ENCODE measurements around the gene CD72.

Gene CD72, protein sequence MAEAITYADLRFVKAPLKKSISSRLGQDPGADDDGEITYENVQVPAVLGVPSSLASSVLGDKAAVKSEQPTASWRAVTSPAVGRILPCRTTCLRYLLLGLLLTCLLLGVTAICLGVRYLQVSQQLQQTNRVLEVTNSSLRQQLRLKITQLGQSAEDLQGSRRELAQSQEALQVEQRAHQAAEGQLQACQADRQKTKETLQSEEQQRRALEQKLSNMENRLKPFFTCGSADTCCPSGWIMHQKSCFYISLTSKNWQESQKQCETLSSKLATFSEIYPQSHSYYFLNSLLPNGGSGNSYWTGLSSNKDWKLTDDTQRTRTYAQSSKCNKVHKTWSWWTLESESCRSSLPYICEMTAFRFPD

DNA sequence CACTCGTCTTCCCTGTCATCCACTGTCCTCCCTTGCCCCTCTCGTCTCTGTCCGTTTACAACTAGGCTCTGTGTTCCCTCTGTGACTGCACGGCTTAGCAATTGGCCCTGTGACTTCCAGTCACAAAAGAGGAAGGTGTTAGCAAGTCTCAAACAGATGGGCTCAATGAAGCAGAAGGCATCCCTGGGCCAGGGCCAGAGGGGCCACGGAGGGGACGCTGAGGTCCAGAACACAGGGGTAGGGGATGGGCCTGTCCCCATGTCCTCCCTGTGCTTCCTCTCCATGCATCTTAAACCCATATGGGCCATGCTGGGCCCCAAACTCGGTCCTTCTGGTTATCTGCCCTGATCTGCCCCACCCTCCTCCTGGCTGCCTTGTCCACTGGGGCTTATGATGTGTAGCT, at the start of gene CD72:
Gene CD72 (minus strand): TSS at position 89 of the 403 bp plus-strand sequence. CDS start 110 bp downstream, outside the sequence.
- no peak for DNase-seq (ENCODE audit: low read depth, low spot score)
- H3K27ac ChIP-seq: no peak within 1 kb of the TSS

DNA sequence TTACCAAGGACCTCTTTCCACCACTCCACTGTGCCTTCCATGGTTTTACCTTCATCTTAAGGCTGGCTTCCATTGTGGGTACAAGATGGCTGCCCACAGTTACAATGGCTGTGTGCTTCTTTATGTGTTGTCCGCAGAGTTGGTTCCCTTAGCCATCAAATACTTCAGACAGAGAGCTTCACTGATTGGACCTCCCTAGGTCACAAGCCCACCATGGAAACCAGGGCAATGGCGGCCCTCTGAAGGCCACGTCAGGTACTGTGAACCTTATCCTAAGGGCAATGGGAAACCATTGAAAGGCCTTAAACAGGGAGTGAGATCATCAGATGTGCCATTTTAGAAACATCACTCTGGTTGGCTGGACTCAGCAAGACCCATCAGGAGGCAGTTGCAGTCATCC, 49.7 kb upstream of the CD72 start:
- H3K27ac ChIP-seq: no peak overlapping the region
- no peak for DNase-seq (ENCODE audit: low read depth, low spot score)

DNA sequence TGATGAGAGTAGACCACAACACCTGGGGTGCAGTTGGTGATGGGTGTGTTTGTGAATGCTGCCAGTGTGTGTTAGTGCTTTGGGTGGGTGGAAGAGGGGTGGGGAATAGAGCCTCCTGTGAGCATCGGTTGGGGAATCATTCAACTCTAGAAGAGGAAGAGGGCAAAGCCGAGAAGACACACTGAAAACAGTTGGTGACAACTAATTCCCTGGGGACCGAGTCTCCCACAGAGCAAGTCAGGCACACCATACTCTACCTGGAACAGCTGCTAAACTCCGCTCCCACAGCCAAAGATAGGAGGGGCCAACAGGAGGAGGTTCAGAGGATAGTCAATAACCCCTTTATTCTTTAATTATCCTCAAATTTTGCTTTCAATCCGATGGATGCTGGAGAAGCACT, 48.3 kb upstream of the CD72 start:
- no peak for DNase-seq (ENCODE audit: low read depth, low spot score)
- no peak overlapping the region for H3K27ac ChIP-seq

DNA sequence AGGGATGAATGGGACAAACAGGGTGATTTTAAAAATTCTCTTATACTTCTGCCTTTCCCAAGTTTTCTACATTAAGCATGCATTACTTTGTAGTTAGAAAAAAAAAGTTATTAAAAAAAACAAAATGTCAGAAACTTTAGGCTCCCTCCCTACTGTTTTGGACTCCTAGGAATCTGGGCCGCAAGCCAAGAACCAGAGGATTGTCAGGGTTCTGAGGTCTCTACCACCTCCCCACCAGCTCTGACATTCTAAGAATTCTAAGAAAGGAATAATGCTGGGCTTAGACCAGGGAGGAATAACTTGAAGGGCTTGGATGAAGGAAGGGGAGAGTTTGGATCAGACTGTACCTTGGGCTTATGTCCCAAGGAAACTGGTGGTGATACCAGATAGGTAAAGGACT, 47.8 kb upstream of the CD72 start:
- no peak for DNase-seq (ENCODE audit: low read depth, low spot score)

DNA sequence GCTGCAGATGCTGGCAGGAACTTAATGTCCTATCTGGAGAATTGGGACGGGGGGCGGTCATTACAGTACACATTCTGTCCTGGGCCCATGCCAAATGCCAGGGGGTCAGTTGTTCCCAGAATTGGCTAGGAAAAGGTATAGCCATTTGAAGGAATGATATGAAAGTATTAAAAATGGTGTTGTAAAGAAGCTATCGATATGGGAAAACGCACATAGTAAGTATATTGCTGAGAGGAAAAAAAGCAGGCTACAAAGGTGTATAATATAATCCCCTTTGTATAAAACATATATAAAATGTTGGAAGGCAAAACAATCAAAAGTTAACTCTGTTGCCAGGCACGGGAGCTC, 47.2 kb upstream of the CD72 start:
- H3K27ac ChIP-seq: no peak overlapping the region

More for the DNA sequence above, 47.8 kb upstream of the CD72 start:
- no peak overlapping the region for H3K27ac ChIP-seq

DNA sequence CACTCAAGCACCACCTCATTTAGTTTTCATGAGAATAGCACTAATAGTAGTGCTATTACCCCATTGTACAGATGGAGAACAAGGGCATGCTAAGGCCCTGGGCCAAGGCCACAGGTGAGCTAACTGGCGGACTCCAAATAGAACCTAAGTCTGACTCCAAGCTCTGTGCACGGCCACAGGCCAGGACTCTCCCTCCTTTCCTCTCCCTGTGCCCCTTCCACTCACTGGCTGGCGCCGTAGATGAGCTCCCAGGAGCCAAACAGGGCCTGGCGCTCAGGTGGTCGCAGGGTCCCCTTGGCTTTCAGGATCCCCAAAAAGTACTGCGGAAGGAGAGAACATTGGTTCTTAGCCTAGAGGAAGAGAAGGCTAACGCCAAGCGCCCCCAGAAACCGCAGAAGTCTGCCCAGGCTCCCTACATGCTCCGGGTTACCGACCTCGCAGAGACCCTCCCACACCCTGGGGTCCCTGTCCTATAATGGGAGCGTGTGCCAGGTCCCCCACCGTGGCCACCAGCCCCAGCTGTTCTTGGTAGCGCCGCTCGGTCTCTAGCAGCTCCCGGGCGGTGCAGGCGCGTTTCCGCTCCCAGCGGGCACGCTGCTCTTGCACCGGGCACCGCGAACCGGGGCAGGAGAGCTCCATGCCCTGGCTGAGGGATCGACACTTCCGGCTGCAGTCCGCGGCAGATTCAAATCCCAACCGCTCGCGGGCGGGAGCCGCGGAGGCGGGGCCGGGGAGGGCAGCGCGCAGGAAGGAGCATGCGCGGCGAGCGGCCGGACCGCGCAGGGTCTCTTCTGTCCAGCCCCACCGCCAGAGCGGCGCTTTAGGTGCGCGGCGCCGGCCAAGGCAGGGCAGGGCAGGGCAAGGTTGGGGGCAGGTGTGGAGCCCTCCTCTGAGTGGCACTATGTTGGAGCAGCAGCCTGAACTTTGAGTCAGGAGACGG, 46.6 kb upstream of the CD72 start, which contains the start of gene ARHGEF39:
Gene ARHGEF39 (minus strand): TSS at position 665 of the 940 bp plus-strand sequence. CDS start 26 bp downstream, at position 639.
- no peak for DNase-seq (ENCODE audit: low read depth, low spot score)
- H3K27ac ChIP-seq: no peak within 1 kb of the TSS

More for the DNA sequence above, 47.2 kb upstream of the CD72 start:
- DNase-seq (ENCODE audit: low read depth, low spot score): no peak

DNA sequence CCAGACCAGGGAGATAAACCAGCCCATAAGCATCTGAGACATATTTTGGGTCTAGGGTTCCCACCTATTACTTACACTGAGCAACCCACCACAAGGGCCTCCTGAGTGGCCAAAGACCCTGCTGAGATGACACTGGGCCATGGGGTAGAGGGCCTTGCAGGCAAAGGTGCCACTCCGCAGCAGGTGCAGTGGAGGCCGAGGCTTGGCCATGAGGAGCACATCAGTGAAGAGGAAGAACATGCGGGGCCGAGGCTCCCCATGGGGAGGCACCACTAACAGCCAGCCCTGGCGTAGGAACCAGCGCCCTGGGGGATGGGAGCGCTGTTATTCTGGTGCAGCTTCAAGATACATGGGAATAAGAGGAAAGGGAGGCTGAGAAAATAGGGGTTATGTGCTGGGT, 44.2 kb upstream of the CD72 start:
- no peak for DNase-seq (ENCODE audit: low read depth, low spot score)
- no peak overlapping the region for H3K27ac ChIP-seq

DNA sequence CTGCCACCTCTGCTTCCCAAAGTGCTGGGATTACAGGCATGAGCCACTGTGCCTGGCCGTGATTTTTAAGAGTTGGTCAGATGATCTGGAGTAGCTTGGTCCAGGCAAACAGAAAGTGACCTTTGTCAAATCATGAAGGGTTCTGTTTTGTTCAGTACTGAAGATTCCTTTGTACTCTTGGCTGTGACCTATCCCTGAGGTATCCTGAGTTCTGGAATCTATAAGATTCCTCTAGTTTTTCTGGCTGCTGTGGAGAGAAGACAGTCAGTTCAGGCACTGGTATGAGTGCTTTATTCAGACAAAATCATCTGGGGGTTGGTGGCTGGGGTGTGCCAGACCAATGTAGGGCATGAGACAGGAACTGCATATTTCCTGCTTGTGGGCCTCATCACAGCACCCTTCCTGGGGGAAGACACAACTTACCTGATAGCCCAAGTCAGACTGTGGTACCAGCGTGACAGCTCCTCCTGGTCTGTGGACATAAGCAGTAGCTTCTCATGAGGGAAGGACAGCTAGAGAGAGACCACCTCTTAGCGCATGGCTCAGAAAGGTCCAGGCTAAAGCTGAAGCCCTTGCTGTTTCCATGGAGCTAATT, 43.6 kb upstream of the CD72 start:
- no peak overlapping the region for H3K27ac ChIP-seq
- DNase-seq (ENCODE audit: low read depth, low spot score): no peak

DNA sequence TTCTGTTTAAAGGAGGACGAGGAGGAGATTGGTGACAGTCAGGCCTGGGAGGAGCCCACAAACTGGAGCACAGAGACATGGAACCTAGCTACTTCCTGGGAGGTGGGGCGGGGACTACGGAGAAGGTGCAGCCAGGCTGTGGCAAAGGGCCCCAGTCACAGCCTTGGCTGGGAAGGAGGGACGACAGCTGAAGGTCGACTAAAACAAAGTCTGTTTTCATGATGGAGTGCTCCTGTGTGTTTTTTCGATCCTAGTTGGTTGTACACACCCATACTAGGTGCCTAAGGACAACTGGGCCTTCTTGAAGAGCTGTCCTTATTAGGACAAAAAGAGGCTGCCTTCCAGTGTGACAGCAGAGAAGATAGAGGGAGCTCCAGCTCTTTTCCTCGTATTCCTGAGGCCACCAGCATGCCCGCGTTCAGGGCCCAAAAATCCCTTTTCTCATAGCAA, 42.8 kb upstream of the CD72 start:
- H3K27ac ChIP-seq: no peak overlapping the region

DNA sequence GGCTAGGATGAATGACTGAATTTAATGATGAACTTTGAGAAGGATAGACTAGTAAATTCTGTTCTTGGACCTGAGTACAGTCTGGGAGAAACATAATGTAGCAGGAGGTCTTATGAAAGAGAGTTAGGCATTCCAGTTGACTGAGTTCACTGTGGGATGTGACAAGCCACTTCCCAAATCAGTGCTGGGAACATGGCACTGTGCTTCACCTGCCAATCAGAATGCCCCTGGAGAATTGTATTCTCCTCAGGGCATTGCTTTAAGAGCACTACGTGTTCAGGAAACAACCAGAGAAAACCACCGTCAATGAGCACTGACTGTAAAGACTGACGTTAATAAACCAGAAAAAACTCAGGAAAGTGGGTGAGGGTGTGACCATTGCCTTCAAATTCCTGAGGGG, 41.1 kb upstream of the CD72 start:
- DNase-seq (ENCODE audit: low read depth, low spot score): no peak
- H3K27ac ChIP-seq: peak overlapping the region; percentile 86

More for the DNA sequence above, 42.8 kb upstream of the CD72 start:
- no peak for DNase-seq (ENCODE audit: low read depth, low spot score)

DNA sequence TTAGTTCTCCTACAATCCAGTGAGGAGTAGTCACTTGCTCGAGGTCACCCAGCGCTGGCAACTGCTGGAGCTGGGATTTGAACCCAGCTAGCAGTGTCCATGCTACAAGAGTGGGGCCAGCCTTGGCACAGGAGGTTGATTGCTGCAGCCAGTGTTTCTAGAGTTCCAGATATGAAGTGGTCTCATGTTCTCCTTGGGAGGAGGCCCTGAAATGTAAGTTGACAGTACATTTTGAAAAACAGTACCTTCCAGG, 40.7 kb upstream of the CD72 start:
- DNase-seq (ENCODE audit: low read depth, low spot score): no peak
- peak overlapping the region; percentile 86 for H3K27ac ChIP-seq

DNA sequence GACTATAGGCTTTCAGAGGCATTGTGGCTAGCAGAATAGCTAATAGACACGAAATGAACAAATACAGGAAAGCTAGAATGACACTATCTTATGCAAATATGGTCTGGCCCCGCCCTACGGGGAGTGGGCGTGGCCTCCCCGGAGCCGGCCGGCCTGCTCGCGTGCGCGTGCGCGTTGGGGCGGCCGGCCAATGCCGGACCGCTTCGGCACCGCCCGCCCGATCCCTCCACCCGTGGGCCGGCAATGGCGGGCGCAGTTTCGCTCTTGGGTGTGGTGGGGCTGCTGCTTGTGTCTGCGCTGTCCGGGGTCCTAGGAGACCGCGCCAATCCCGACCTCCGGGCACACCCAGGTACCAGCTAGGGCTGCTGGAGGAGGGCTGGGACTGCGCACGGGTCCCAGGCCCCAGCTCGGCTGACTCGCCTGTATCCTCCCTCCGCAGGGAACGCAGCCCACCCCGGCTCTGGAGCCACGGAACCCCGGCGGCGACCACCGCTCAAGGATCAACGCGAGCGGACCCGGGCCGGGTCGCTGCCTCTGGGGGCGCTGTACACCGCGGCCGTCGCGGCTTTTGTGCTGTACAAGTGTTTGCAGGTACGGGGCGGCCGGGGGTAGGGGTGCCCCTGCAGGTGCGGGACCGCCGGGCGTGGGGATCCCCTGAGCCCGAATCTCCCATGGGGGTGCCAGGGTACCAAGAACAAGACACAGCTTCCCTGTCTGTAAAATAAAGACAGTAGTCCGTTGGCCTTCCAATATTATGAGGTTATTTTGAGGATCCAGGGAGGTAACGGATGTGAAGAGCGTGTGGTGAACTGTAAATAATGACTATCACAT, 40.1 kb upstream of the CD72 start, which contains the start of gene CCDC107:
Gene CCDC107 (plus strand): TSS at position 156 of the 831 bp plus-strand sequence. CDS start 88 bp downstream, at position 244.
- DNase-seq (ENCODE audit: low read depth, low spot score): no peak

DNA sequence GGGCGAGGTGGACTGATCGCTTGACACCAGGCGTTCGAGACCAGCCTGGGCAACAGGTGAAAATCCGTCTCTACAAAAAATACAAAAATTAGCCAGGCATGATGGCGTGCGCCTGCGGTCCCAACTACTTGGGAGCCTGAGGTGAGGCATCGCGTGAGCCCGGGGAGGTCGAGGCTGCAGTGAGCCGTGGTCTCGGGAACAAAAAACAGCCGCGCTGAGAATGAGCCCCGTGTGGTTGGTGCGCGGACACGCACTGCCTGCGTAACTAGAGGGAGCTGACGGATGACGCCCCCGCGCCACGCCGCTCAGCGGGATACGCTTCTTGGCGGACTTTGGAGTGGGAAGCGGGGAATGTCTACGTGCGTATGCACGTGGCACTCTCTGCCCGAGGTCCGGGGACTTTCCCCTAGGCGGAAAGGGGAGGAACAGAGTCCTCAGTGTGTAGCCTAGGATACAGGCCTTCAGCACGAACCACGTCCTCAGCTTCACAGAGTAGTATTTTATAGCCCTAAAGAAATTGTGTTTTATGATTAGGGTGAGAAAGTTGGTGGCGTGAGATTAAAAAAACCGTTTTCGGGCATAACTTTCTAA, 39.4 kb upstream of the CD72 start, which contains the start of gene RMRP:
Gene RMRP (minus strand): TSS at position 474 of the 591 bp plus-strand sequence.
- peak; percentile 97 for DNase-seq (ENCODE audit: low read depth, low spot score)
- H3K27ac ChIP-seq: peak within 1 kb of the TSS; percentile 86

More for the DNA sequence above, 40.1 kb upstream of the CD72 start, which contains the start of gene CCDC107:
- H3K27ac ChIP-seq: peak within 1 kb of the TSS; percentile 86

DNA sequence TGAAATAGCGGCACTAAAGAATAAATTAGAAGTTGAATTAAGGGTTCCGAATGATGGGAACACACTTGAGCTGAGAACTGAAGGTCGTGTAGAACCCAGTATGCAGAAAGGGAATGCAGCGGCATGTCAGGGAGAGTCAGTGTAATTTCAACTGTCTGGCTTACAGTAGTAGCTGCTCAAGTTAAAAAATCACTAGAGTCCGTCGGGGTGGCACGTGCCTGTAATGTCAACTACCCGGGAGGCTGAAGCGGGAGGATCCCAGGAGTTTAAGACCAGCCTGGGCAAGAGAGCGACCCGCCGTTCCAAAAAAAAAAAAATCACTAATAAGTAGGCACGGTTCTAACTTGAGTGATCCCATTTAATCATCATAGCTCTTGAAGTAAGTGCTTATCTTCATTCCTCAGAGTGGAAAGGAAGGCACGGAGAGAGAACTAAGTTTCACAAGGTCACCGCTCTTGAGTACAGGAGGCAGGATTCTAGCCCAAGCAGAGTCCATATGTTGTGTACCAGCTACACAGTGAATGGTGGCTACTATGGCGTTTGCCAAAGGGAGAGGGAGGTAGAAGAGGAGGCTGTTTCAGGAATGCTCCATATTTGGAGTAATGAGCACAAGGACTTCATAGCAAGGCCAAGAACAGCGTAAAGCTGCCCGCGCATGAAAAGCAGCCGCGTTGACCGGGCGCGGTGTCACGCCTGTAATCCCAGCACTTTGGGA, 38.8 kb upstream of the CD72 start:
- H3K27ac ChIP-seq: no peak overlapping the region
- DNase-seq (ENCODE audit: low read depth, low spot score): no peak

DNA sequence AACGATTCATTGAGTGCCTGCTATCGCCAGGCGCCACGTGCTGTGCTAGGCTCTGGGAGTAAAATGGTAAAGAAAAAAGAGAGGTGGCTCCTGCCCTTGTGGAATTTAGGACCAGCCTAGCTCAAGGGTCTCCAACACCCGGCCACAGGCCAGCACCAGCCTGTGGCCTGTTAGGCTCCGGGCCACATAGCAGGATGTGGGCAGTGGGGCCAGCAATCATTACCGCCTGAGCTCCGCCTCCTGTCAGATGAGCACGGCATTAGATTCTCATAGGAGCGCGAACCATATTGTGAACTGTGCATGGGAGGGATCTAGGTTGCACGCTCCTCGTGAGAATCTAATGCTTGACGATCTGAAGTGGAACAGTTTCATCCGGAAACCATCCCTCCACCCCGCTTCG, 38.1 kb upstream of the CD72 start:
- DNase-seq (ENCODE audit: low read depth, low spot score): no peak
- no peak overlapping the region for H3K27ac ChIP-seq

DNA sequence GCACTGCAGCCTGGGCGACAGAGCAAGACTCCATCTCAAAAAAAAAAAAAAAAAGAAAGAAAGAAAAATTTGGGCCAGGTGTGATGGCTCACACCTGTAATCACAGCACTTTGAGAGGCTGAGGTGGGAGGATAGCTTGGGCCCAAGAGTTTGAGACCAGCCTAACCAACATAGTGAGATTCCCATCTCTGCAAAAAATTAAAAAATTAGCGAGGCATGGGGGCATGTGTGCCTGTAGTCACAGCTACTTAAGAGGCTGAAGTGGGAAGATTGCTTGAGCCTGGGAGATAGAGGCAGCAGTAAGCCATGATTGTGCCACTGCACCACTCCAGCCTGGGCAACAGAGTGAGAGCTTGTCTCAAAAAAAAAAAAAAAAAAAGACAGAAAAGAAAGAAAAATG, 35.4 kb upstream of the CD72 start:
- no peak overlapping the region for H3K27ac ChIP-seq
- DNase-seq (ENCODE audit: low read depth, low spot score): no peak

DNA sequence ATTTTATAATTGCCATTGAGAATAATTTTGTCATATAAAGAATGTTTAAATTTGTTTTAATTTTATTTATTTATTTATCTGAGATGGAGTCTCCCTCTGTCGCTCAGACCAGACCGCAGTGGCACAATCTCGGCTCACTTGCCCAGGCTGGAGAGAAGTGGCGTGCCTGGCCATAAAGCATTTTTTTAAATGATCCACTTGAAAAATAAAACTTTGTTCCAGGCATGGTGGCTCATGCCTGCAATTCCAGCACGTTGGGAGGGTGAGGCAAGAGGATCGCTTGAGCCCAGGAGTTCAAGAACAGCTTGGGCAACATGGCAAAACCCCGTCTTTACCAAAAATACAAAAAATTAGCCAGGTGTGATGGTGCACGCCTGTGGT, 34.6 kb upstream of the CD72 start:
- no peak overlapping the region for H3K27ac ChIP-seq
- DNase-seq (ENCODE audit: low read depth, low spot score): no peak

DNA sequence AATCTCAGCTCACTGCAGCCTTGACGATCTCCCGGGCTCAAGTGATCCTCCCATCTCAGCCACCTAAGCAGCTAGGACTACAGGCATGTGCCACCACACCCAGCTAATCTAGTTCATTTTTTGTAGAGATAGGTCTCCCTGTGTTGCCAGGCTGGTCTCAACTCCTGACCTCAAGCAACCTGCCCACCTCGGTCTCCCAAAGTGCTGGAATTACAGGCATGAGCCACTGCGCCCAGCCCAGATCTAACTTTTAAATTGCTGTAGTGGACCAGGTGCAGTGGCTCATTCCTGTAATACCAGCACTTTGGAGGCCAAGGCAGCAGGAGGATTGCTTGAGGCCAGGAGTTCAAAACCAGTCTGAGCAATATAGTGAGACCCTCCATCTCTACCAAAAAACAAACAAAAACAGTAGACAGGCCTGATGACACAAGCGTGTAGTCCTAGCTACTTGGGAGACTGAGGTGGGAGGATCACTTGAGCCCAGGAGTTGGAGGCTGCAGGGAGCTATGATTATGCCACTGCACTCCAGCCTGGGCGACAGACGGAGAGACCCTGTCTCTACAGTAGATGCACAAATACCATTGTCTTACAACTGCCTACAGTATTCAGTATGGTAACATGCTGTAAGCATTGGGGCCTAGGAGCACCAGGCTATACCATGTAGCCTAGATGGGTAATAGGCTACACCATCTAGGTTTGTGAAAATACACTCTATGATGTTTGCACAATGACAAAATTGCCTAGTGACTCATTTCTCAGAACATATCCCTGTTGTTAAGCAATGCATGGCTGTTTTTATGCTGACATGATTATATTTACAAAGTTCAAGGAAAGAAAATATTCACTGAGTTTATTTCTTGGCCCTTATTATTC, 34.0 kb upstream of the CD72 start:
- DNase-seq (ENCODE audit: low read depth, low spot score): no peak
- no peak overlapping the region for H3K27ac ChIP-seq

Data from epithelial cell of prostate (primary cell).